ENCODE measurements around the gene CNOT6L.

DNA sequence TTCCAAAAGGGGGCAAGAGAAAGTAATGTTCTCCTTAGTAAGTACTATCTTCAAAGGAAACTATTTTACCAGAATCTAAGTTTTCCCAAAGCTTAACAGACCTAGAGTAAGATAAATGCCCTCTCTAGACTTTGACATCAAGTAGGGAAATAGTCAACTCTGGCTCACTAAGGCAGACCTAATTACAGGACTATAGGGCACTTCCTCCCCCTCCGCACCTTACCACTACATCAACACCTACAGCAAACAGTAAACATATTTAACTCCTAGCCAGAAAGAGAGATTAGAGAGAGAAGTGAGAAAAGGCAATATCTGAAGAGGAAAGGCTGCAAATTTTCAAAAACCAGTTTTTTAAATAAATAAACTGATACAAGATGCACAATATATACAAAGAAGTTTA lies 60.4 kb downstream of the CNOT6L start:
- no peak for TF ChIP-seq CEBPB (IDR thresholded peaks at IDR 0.05; ENCODE audit: borderline replicate concordance, low read depth, low read length)
- TF ChIP-seq, protein P1, sequence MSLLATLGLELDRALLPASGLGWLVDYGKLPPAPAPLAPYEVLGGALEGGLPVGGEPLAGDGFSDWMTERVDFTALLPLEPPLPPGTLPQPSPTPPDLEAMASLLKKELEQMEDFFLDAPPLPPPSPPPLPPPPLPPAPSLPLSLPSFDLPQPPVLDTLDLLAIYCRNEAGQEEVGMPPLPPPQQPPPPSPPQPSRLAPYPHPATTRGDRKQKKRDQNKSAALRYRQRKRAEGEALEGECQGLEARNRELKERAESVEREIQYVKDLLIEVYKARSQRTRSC (CRISPR knock-in tag; IDR thresholded peaks at IDR 0.05; ENCODE audit: low read depth), result no peak
- no peak for TF ChIP-seq CBX5 (CRISPR knock-in tag; IDR thresholded peaks at IDR 0.05; ENCODE audit: borderline replicate concordance)
- no peak for TF ChIP-seq TBL1XR1 (IDR thresholded peaks at IDR 0.05; ENCODE audit: borderline replicate concordance, low read length, partially characterized antibody)
- no peak for TF ChIP-seq GABPB1 (CRISPR knock-in tag; IDR thresholded peaks at IDR 0.05)
- no peak for TF ChIP-seq STAG1 (CRISPR knock-in tag; IDR thresholded peaks at IDR 0.05)
- TF ChIP-seq, protein P2, sequence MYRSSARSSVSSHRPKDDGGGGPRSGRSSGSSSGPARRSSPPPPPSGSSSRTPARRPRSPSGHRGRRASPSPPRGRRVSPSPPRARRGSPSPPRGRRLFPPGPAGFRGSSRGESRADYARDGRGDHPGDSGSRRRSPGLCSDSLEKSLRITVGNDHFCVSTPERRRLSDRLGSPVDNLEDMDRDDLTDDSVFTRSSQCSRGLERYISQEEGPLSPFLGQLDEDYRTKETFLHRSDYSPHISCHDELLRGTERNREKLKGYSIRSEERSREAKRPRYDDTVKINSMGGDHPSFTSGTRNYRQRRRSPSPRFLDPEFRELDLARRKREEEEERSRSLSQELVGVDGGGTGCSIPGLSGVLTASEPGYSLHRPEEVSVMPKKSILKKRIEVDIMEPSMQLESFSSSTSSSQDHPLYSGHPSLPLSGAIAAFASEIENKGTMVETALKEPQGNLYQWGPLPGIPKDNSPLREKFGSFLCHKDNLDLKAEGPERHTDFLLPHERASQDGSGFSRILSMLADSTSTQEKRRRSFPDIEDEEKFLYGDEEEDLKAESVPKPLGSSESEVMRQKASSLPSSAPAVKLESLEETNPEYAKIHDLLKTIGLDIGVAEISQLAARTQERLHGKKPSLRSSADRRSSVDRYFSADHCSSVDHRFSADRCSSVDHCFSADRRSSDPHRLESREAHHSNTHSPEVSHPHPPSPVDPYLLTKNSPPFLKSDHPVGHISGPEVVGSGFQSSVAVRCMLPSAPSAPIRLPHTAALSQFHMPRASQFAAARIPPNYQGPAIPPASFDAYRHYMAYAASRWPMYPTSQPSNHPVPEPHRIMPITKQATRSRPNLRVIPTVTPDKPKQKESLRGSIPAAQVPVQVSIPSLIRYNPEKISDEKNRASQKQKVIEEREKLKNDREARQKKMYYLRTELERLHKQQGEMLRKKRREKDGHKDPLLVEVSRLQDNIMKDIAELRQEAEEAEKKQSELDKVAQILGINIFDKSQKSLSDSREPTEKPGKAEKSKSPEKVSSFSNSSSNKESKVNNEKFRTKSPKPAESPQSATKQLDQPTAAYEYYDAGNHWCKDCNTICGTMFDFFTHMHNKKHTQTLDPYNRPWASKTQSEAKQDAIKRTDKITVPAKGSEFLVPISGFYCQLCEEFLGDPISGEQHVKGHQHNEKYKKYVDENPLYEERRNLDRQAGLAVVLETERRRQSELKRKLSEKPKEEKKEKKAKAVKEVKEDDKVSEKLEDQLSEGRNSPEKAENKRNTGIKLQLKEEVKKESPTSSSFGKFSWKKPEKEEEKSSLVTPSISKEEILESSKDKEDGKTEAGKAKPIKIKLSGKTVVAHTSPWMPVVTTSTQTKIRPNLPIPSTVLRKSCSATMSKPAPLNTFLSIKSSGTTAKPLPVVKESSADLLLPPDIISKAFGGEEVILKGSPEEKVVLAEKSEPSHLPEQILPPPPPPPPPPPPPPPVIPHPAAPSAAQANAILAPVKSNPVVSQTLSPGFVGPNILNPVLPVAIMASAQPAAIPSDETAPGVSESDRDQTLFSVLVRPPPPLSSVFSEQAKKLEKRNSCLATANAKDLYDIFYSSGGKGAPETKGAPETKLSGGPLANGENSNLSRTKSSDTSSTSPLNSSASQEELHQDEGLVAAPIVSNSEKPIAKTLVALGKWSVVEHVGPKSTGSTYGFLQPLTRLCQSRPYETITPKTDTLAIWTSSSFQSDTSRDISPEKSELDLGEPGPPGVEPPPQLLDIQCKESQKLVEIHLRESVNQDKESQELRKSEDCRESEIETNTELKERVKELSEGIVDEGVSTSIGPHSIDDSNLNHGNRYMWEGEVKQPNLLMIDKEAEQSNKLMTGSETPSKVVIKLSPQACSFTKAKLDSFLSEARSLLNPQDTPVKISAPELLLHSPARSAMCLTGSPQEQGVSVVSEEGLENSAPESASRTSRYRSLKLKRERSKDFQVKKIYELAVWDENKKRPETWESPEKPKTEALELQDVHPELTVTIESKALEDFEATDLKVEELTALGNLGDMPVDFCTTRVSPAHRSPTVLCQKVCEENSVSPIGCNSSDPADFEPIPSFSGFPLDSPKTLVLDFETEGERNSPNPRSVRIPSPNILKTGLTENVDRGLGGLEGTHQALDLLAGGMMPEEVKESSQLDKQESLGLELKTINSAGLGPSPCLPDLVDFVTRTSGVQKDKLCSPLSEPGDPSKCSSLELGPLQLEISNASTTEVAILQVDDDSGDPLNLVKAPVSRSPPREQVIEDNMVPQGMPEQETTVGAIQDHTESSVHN (CRISPR knock-in tag; IDR thresholded peaks at IDR 0.05), result no peak
- TF ChIP-seq, protein P3, sequence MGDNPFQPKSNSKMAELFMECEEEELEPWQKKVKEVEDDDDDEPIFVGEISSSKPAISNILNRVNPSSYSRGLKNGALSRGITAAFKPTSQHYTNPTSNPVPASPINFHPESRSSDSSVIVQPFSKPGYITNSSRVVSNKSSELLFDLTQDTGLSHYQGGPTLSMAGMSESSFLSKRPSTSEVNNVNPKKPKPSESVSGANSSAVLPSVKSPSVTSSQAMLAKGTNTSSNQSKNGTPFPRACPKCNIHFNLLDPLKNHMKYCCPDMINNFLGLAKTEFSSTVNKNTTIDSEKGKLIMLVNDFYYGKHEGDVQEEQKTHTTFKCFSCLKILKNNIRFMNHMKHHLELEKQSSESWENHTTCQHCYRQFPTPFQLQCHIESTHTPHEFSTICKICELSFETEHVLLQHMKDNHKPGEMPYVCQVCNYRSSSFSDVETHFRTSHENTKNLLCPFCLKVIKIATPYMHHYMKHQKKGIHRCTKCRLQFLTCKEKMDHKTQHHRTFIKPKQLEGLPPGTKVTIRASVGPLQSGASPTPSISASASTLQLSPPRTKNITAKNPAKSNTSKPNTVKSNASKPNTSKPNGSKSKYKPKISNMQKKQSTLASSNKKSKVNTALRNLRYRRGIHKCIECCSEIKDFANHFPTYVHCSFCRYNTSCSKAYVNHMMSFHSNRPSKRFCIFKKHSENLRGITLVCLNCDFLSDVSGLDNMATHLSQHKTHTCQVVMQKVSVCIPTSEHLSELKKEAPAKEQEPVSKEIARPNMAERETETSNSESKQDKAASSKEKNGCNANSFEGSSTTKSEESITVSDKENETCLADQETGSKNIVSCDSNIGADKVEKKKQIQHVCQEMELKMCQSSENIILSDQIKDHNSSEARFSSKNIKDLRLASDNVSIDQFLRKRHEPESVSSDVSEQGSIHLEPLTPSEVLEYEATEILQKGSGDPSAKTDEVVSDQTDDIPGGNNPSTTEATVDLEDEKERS (CRISPR knock-in tag; IDR thresholded peaks at IDR 0.05), result no peak
- TF ChIP-seq, protein P4, sequence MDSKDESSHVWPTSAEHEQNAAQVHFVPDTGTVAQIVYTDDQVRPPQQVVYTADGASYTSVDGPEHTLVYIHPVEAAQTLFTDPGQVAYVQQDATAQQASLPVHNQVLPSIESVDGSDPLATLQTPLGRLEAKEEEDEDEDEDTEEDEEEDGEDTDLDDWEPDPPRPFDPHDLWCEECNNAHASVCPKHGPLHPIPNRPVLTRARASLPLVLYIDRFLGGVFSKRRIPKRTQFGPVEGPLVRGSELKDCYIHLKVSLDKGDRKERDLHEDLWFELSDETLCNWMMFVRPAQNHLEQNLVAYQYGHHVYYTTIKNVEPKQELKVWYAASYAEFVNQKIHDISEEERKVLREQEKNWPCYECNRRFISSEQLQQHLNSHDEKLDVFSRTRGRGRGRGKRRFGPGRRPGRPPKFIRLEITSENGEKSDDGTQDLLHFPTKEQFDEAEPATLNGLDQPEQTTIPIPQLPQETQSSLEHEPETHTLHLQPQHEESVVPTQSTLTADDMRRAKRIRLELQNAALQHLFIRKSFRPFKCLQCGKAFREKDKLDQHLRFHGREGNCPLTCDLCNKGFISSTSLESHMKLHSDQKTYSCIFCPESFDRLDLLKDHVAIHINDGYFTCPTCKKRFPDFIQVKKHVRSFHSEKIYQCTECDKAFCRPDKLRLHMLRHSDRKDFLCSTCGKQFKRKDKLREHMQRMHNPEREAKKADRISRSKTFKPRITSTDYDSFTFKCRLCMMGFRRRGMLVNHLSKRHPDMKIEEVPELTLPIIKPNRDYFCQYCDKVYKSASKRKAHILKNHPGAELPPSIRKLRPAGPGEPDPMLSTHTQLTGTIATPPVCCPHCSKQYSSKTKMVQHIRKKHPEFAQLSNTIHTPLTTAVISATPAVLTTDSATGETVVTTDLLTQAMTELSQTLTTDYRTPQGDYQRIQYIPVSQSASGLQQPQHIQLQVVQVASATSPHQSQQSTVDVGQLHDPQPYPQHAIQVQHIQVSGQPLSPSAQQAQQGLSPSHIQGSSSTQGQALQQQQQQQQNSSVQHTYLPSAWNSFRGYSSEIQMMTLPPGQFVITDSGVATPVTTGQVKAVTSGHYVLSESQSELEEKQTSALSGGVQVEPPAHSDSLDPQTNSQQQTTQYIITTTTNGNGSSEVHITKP (CRISPR knock-in tag; IDR thresholded peaks at IDR 0.05; ENCODE audit: low read depth), result no peak
- no peak for TF ChIP-seq ZNF468 (CRISPR knock-in tag; IDR thresholded peaks at IDR 0.05)
- TF ChIP-seq, protein P5, sequence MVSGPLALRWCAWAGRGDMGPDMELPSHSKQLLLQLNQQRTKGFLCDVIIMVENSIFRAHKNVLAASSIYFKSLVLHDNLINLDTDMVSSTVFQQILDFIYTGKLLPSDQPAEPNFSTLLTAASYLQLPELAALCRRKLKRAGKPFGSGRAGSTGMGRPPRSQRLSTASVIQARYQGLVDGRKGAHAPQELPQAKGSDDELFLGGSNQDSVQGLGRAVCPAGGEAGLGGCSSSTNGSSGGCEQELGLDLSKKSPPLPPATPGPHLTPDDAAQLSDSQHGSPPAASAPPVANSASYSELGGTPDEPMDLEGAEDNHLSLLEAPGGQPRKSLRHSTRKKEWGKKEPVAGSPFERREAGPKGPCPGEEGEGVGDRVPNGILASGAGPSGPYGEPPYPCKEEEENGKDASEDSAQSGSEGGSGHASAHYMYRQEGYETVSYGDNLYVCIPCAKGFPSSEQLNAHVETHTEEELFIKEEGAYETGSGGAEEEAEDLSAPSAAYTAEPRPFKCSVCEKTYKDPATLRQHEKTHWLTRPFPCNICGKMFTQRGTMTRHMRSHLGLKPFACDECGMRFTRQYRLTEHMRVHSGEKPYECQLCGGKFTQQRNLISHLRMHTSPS (CRISPR knock-in tag; IDR thresholded peaks at IDR 0.05; ENCODE audit: low read depth), result no peak
- TF ChIP-seq EP300 (IDR thresholded peaks at IDR 0.05; ENCODE audit: low read depth in 2 of 2, low read length in 2 of 2), result no peak
- TF ChIP-seq EP300 (CRISPR knock-in tag; IDR thresholded peaks at IDR 0.05; ENCODE audit: borderline replicate concordance), result no peak
- no peak for TF ChIP-seq MAZ (IDR thresholded peaks at IDR 0.05; ENCODE audit: borderline replicate concordance, low read depth, low read length)
- no peak for TF ChIP-seq MAZ (CRISPR knock-in tag; IDR thresholded peaks at IDR 0.05; ENCODE audit: low read depth)
